PC-9 (cell line): ENCODE data around the gene PPA1. TPM values are rescaled to one million over a fixed set of nuclear protein-coding genes. Genes with fewer than 3 reads are reported as not detected.
"Not testable (repeated sequence)": the region's sequence is repeated elsewhere in the genome, so short reads cannot be mapped to it uniquely, and the experiment has no call there.

Experiments used
- BruUV-seq: library from RNA; stranded (reverse); fragments of 400-500 nt; replicated peaks from 2 replicates; lab custom pipeline; 2021; lab: Mats Ljungman, UMichigan
- CTCF ChIA-PET: fragments of 300-600 bp; sonication (Branson Sonifier 250); formaldehyde crosslinking; loops from one replicate; lab custom pipeline; 2022; ENCODE audit warnings: antibody characterized with exemption; lab: Charles Lee
- POLR2A ChIA-PET: fragments of 300-600 bp; sonication (Branson Sonifier 250); formaldehyde crosslinking; loops from one replicate; lab custom pipeline; 2022; ENCODE audit warnings: antibody characterized with exemption; ENCODE audit not compliant: unreplicated experiment; lab: Charles Lee
- DNase-seq, 2 experiments: peaks; one replicate each; pipeline versions ENCODE4 v3.0.0 to v3.0.0-alpha.2; 2015 to 2022; ENCODE audit warnings: mixed read lengths in 1 of 2
- H2AFZ ChIP-seq: fragments of 200-600 bp; sonication (generic); 2 replicates; pipeline ENCODE4 v1.8.1; 2017; ENCODE audit warnings: antibody characterized with exemption
- H3F3A ChIP-seq: fragments of 200-600 bp; sonication (generic); 2 replicates; pipeline ENCODE4 v1.8.1; 2017; ENCODE audit warnings: antibody characterized with exemption, mild to moderate bottlenecking, low read depth; ENCODE audit not compliant: insufficient read depth
- H3K27ac ChIP-seq: fragments of 200-600 bp; sonication (generic); 2 replicates; pipeline ENCODE4 v1.6.1; 2016; ENCODE audit warnings: mixed run types
- H3K27me3 ChIP-seq: fragments of 200-600 bp; sonication (generic); 2 replicates; pipeline ENCODE4 v1.6.1; 2016; ENCODE audit warnings: low read depth, mixed run types; ENCODE audit not compliant: insufficient read depth
- H3K36me3 ChIP-seq: fragments of 200-600 bp; sonication (generic); 2 replicates; pipeline ENCODE4 v1.6.1; 2016; ENCODE audit warnings: low read depth, mixed run types
- H3K4me1 ChIP-seq: fragments of 200-600 bp; sonication (generic); replicated peaks from 2 replicates; pipeline ENCODE4 v1.6.1; 2016; ENCODE audit warnings: mixed run types; ENCODE audit not compliant: insufficient read depth
- H3K4me2 ChIP-seq: fragments of 200-600 bp; sonication (generic); 2 replicates; pipeline ENCODE4 v1.6.1; 2017; ENCODE audit warnings: mixed run types
- H3K4me3 ChIP-seq: fragments of 200-600 bp; sonication (generic); 2 replicates; pipeline ENCODE4 v1.6.1; 2016; ENCODE audit warnings: mixed run types
- H3K79me2 ChIP-seq: fragments of 200-600 bp; sonication (generic); 2 replicates; pipeline ENCODE4 v1.6.1; 2017; ENCODE audit warnings: low read depth, mixed run types
- H3K9me2 ChIP-seq: fragments of 200-600 bp; sonication (generic); 2 replicates; pipeline ENCODE4 v1.8.1; 2017; ENCODE audit warnings: mild to moderate bottlenecking; ENCODE audit not compliant: insufficient read depth
- H3K9me3 ChIP-seq: fragments of 200-600 bp; sonication (generic); 2 replicates; pipeline ENCODE4 v1.8.1; 2016; ENCODE audit warnings: low read depth; ENCODE audit not compliant: insufficient read depth
- H4K20me1 ChIP-seq: fragments of 200-600 bp; sonication (generic); 2 replicates; pipeline ENCODE4 v1.8.1; 2017; ENCODE audit not compliant: insufficient read depth
- EZH2 ChIP-seq: fragments of 200-600 bp; sonication (generic); IDR thresholded peaks from 2 replicates; pipeline ENCODE4 v1.8.0; 2017; ENCODE audit warnings: antibody characterized with exemption, low read depth
- intact Hi-C: fragments of 100-400 bp; cut with micrococcal nuclease; formaldehyde crosslinking; loops from one replicate; pipeline ENCODE4 v1.10.0; 2022; ENCODE audit not compliant: unreplicated experiment
- total RNA-seq: library from RNA; stranded (reverse); gene quantifications from 2 replicates; pipeline ENCODE4 v1.2.3, GENCODE V29; 2021
- TF ChIP-seq, protein P1 (sequence below): fragments of 200-600 bp; sonication (generic); conservative IDR thresholded peaks from 2 replicates; pipeline ENCODE4 v1.6.1; 2017; ENCODE audit warnings: mixed run types, antibody characterized with exemption, mild to moderate bottlenecking, moderate library complexity

The PPA1 gene
- total RNA-seq, 1 experiment from 2014 or later = 236 TPM

DNA sequence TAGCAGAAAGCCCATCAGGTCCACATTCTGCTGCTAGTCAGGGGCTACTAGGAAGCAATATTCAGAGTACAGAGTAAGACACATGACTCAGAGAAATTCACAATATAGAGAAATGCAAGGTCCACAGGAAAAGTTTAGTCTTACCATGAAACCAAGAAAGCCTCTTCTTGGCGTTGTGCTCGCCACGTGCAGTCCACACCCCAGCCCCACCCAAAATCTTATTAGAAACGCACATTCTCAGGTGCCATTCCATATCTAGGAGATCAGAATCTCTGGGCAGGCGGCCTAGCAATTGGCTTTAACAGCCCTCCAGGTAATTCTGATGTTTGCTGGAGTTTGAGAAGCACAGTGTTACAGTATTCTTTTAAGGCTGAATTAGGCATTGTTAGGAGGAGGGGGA is 47.1 kb downstream of the PPA1 start:
- ChIA-PET CTCF (no interaction called here), POLR2A (no interaction called here)
- H2AFZ ChIP-seq = no peak overlapping the region
- no peak for TF ChIP-seq EZH2
- TF ChIP-seq, protein P1, sequence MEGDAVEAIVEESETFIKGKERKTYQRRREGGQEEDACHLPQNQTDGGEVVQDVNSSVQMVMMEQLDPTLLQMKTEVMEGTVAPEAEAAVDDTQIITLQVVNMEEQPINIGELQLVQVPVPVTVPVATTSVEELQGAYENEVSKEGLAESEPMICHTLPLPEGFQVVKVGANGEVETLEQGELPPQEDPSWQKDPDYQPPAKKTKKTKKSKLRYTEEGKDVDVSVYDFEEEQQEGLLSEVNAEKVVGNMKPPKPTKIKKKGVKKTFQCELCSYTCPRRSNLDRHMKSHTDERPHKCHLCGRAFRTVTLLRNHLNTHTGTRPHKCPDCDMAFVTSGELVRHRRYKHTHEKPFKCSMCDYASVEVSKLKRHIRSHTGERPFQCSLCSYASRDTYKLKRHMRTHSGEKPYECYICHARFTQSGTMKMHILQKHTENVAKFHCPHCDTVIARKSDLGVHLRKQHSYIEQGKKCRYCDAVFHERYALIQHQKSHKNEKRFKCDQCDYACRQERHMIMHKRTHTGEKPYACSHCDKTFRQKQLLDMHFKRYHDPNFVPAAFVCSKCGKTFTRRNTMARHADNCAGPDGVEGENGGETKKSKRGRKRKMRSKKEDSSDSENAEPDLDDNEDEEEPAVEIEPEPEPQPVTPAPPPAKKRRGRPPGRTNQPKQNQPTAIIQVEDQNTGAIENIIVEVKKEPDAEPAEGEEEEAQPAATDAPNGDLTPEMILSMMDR = no peak
- H3K79me2 ChIP-seq = no peaks in the 10 kb centered on the region
- no peaks in the 10 kb centered on the region for H3K36me3 ChIP-seq
- H3K27me3 ChIP-seq = no peaks in the 10 kb centered on the region
- H3K9me3 ChIP-seq = no peaks in the 10 kb centered on the region
- H3K4me2 ChIP-seq = no peak overlapping the region
- H3F3A ChIP-seq = peaks cover 6% of the 10 kb centered on the region
- H3K4me3 ChIP-seq = no peak overlapping the region
- H3K4me1 ChIP-seq = peaks cover 21% of the 10 kb centered on the region
- BruUV-seq = no TSS peak
- DNase-seq = no peak
- no peaks in the 10 kb centered on the region for H3K9me2 ChIP-seq
- intact Hi-C loops = no loop called here
- no peaks in the 10 kb centered on the region for H4K20me1 ChIP-seq
- H3K27ac ChIP-seq = no peak overlapping the region

DNA sequence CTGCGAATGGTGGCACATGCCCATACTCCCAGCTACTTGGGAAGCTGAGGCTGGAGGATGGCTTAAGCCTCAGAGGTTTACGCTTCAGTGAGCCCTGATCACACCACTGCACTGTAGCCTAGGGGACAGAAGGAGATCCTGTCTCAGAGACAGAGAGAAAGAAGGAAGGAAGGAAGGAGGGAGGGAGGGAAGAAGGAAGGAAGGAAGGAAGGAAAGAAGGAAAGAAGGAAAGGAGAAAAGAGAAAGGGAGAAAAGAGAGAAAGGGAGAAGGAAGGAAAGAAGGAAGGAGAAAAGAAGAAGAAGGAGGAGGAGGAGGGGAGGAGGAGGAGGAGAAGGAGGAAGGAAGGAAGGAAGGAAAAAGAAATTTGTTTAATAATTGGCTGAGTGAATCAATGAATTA is 49.9 kb downstream of the PPA1 start:
- Histone ChIP-seq H3K27ac (no peak overlapping the region), H3K79me2 (no peaks in the 10 kb centered on the region), H3K4me2 (no peak overlapping the region), H3K36me3 (no peaks in the 10 kb centered on the region), H3K9me3 (no peaks in the 10 kb centered on the region), H3K27me3 (no peaks in the 10 kb centered on the region), H2AFZ (no peak overlapping the region), H3K4me1 (no peaks in the 10 kb centered on the region), H3K9me2 (no peaks in the 10 kb centered on the region), H3F3A (no peaks in the 10 kb centered on the region; the same call in 1 of the 2 replicates), H4K20me1 (no peaks in the 10 kb centered on the region), H3K4me3 (no peak overlapping the region)
- no peak for DNase-seq
- BruUV-seq = no TSS peak
- no peak for TF ChIP-seq EZH2
- TF ChIP-seq, protein P1 = no peak
- CTCF ChIA-PET = no interaction called here
- POLR2A ChIA-PET = no interaction called here
- intact Hi-C loops = no loop called here

DNA sequence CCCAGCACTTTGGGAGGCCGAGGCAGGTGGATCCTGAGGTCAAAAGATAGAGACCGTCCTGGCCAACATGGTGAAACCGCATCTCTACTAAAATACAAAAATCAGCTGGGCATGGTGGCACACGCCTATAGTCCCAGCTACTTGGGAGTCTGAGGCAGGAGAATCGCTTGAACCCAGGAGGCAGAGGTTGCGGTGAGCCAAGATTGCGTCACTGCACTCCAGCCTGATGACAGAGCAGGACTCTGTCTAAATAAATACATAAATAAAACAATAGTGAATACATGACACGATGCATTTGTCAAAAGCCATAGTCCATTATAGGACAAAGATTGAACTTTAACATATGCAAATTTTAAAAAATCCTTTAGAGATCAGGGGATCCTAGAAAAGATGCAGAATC is 54.0 kb downstream of the PPA1 start:
- H3K36me3 ChIP-seq, H3F3A ChIP-seq, H3K27me3 ChIP-seq, POLR2A ChIA-PET, H2AFZ ChIP-seq, H3K79me2 ChIP-seq, DNase-seq, CTCF ChIA-PET, BruUV-seq, H3K4me1 ChIP-seq, H3K4me2 ChIP-seq, H3K9me2 ChIP-seq, H3K9me3 ChIP-seq, intact Hi-C loops, H3K27ac ChIP-seq, H4K20me1 ChIP-seq, H3K4me3 ChIP-seq: not testable (repeated sequence)

DNA sequence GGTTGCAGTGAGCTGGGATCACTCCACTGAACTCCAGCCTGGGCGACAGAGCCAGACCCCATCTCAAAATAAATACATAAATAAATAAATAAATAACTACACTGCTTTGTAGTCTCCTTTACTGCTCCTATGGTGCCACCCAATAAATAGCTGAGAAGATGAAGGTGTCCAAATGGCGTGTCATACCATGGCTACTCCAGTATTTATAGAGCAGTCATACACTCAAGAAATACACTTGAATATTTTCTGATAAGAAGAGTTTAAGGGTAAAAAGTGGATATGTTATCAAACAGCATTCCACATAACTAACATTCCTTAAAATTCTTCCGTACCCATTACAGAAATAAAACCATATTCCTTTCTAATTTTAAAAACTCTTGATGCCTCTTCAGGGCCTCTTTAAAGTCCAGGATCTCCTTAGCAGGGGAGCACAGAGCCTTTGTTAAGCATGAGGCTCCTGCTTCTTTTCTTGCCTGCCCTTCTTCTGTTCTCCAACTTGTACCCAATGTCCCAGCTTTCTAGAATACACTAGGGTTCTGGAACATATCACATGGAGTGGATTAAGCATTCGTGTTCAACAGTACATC is 55.0 kb downstream of the PPA1 start:
- Histone ChIP-seq H3K4me3 (no peak overlapping the region), H3F3A (peaks cover 12% of the 10 kb centered on the region; the same call in 1 of the 2 replicates), H4K20me1 (no peaks in the 10 kb centered on the region), H3K9me3 (no peaks in the 10 kb centered on the region), H3K9me2 (no peaks in the 10 kb centered on the region), H3K36me3 (no peaks in the 10 kb centered on the region), H3K27me3 (no peaks in the 10 kb centered on the region), H3K79me2 (no peaks in the 10 kb centered on the region), H3K4me2 (no peak overlapping the region), H2AFZ (no peak overlapping the region), H3K27ac (no peak overlapping the region), H3K4me1 (peaks cover 13% of the 10 kb centered on the region)
- CTCF ChIA-PET = no interaction called here
- POLR2A ChIA-PET = no interaction called here
- intact Hi-C loops = no loop called here
- BruUV-seq = no TSS peak
- DNase-seq = no peak
- no peak for TF ChIP-seq EZH2
- TF ChIP-seq, protein P1 = no peak
